PC-9 (cell line): Measurements from ENCODE around the gene CBX5.

ENCODE experiments used
- CTCF ChIP-seq: fragments of 200-600 bp; sonication (generic); conservative IDR thresholded peaks from 2 replicates; pipeline ENCODE4 v1.6.1; 2017; ENCODE audit warnings: mixed run types, antibody characterized with exemption, mild to moderate bottlenecking, moderate library complexity
- EZH2 ChIP-seq: fragments of 200-600 bp; sonication (generic); IDR thresholded peaks from 2 replicates; pipeline ENCODE4 v1.8.0; 2017; ENCODE audit warnings: antibody characterized with exemption, low read depth

GRCh38 chr12:54311051-54311450 is 31.1 kb upstream of the CBX5 start:
- TF ChIP-seq CTCF, result no peak
- TF ChIP-seq EZH2, result no peak
